ENCODE data around the gene TMCC2.

The TMCC2 gene

DNA sequence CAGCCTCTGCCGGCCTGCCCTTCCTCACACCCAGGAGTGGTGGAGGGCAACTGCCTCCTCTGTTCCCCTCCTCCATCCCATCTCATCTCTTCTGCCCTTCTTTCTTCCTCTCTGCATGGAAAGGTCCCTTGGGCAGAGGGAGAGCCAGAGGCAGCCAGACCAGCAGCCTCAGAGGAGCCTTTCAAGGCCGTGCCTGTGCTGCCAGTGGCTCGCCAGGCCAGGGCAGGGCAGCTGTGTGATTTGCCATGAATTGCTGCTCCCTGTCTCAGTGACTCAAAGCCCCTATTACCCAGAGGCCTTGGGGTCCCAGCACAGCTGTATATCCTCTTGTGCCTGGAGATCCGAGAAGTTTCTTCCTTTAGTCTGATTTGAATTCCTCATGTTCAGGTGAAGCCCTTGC lies 21.9 kb downstream of the TMCC2 start:
- H3K27ac ChIP-seq (ENCODE audit: low read length): no peak overlapping the region

DNA sequence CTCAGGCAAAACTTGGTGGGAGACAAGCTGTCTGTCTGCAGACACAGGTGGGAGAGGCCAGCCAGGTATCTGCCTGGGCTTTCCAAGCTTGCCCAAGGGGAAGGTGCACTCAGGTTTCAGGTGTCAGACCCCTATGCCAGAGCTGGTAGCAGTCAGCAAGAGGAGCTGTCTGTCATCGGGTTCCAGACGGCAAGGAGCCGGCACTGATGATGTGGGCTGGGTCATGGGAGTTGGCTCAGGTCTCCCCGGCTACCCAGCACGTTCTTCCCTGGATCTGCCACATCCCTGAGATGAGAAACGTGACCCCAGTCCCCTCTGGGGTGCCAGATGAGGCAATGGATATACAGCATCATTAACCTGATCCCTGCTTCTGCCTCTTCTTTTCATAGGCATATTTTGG lies 23.0 kb downstream of the TMCC2 start:
- no peak for DNase-seq (ENCODE audit: low read depth, low spot score)
- Histone ChIP-seq H3K9me3 (ENCODE audit: control insufficient read depth, insufficient read depth, low read length) (no peaks in the 10 kb centered on the region), H3K27me3 (ENCODE audit: control insufficient read depth, insufficient read depth, low read length) (no peaks in the 10 kb centered on the region), H3K27ac (ENCODE audit: low read length) (no peak overlapping the region), H3K36me3 (ENCODE audit: control insufficient read depth, insufficient read depth, low read length) (no peaks in the 10 kb centered on the region), H3K4me3 (ENCODE audit: low read length) (no peak overlapping the region), H3K4me1 (ENCODE audit: control insufficient read depth, insufficient read depth, low read length) (0 out of 2 replicates have a peak, but pooled peaks cover 2% of the 10 kb centered on the region)
- WGBS (ENCODE audit: insufficient coverage, insufficient read length): no CpG with 5 or more reads among the region's 6 CpGs

More for the DNA sequence above, 21.9 kb downstream of the TMCC2 start:
- Histone ChIP-seq H3K4me1 (ENCODE audit: control insufficient read depth, insufficient read depth, low read length) (0 out of 2 replicates have a peak, but pooled peaks cover 2% of the 10 kb centered on the region), H3K36me3 (ENCODE audit: control insufficient read depth, insufficient read depth, low read length) (no peaks in the 10 kb centered on the region), H3K27me3 (ENCODE audit: control insufficient read depth, insufficient read depth, low read length) (no peaks in the 10 kb centered on the region), H3K4me3 (ENCODE audit: low read length) (no peak overlapping the region), H3K9me3 (ENCODE audit: control insufficient read depth, insufficient read depth, low read length) (no peaks in the 10 kb centered on the region)
- DNase-seq (ENCODE audit: low read depth, low spot score): no peak
- WGBS (ENCODE audit: insufficient coverage, insufficient read length): no CpG with 5 or more reads among the region's 4 CpGs

DNA sequence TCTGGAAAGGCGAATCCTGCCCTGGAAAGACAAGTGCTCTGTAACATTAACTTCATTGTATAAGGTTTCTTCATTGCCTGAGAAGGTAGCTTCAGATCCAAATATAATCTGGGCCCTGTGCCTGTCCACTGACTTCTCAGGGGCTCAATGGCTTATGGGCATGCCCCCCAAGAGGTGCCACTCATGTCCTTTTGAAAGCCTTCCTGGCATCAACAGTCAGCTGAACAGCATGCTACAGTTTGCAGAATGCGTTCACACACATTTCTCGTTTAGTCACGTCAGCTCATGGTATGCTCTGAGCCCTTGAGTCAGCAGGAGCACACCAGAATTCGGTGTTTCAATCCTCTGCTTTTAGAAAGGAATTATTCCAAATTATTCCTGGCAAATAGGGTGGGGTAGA lies 23.8 kb downstream of the TMCC2 start:
- no CpG with 5 or more reads among the region's 5 CpGs for WGBS (ENCODE audit: insufficient coverage, insufficient read length)
- DNase-seq (ENCODE audit: low read depth, low spot score): no peak
- Histone ChIP-seq H3K27me3 (ENCODE audit: control insufficient read depth, insufficient read depth, low read length) (no peaks in the 10 kb centered on the region), H3K4me1 (ENCODE audit: control insufficient read depth, insufficient read depth, low read length) (0 out of 2 replicates have a peak, but pooled peaks cover 2% of the 10 kb centered on the region), H3K27ac (ENCODE audit: low read length) (no peak overlapping the region), H3K9me3 (ENCODE audit: control insufficient read depth, insufficient read depth, low read length) (no peaks in the 10 kb centered on the region), H3K4me3 (ENCODE audit: low read length) (no peak overlapping the region), H3K36me3 (ENCODE audit: control insufficient read depth, insufficient read depth, low read length) (no peaks in the 10 kb centered on the region)

DNA sequence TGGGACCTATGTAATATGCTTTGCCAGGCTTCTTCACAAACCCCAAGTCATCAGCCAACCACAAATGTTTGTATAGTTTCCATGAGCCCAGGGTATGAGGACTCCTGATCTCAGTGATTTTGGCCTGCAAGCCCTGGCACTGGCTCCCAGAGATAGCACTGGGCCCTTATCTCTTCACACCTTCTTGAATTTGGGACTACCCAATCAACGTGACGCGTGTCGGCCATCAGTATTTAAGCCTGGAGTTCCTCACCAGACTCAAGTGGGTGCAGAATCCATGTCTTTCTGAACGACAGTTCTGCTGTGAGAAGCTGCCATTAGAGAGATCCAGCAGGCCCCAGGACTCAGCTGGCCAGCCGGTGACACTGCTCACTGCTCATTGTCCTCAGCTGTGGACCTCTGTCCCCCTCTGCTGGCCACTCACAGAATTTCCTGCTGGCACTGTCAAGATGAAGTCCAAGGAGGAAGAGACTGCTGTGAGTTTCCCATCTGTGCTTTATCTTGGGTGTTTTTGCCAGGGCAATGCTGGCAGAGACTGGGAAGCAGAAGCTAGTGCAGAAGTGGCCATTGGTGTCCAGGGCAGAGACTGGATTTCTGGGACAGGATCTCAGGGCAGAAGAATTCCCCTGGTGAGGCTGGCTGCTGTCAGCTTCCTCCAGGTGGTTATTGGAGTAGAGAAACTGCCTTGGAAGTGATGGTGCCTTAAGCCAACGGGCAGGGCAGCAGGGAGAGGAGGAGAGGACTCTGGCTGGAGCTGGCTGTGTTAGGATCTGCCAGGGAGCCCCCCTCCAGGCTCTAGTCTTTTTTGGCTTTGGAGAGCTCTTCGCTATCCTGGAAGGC lies 28.4 kb downstream of the TMCC2 start:
- Histone ChIP-seq H3K9me3 (ENCODE audit: control insufficient read depth, insufficient read depth, low read length) (no peaks in the 10 kb centered on the region), H3K4me1 (ENCODE audit: control insufficient read depth, insufficient read depth, low read length) (peaks cover 6% of the 10 kb centered on the region; the same call in 1 of the 2 replicates), H3K27me3 (ENCODE audit: control insufficient read depth, insufficient read depth, low read length) (no peaks in the 10 kb centered on the region), H3K27ac (ENCODE audit: low read length) (no peak overlapping the region), H3K4me3 (ENCODE audit: low read length) (no peak overlapping the region), H3K36me3 (ENCODE audit: control insufficient read depth, insufficient read depth, low read length) (no peaks in the 10 kb centered on the region)
- peak; percentile 64 for DNase-seq (ENCODE audit: low read depth, low spot score)
- no CpG with 5 or more reads among the region's 8 CpGs for WGBS (ENCODE audit: insufficient coverage, insufficient read length)

DNA sequence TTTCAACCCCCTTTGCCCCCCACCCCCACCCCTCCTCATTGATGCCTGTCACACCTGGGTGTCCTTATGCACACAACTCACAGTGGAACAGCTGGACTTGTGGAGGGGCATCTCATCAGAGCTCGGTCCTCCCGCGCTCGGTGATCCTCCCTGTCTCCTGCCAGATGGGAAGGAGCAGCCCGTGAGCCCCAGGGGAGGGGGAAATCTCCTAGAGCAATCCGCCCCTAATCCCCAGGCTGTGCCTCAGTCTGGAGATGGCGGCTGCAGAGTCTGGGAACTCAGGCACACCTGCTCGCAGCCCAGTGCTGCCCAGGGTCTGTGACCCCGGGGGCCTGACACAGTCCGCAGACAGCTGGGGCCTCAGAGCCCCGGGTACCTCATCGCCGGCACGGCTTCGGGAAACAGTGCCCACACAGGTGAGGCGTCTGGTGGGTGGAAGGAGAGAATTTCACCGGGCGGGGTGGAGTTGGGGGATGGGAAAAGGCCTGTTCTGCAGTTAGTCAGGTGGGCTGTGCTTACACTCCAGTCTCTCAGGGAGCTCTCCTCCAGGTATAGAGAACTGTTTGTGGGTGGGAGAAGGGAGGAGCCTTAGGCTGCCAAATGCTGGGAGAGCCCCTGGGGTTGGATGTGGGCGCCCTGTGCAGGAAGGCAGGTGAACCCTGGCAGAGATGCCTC lies 29.3 kb downstream of the TMCC2 start:
- no peak overlapping the region for H3K4me3 ChIP-seq (ENCODE audit: low read length)
- DNase-seq (ENCODE audit: low read depth, low spot score): no peak
- WGBS (ENCODE audit: insufficient coverage, insufficient read length): no CpG with 5 or more reads among the region's 19 CpGs
- peaks cover 8% of the 10 kb centered on the region; the same call in 1 of the 2 replicates for H3K4me1 ChIP-seq (ENCODE audit: control insufficient read depth, insufficient read depth, low read length)
- no peaks in the 10 kb centered on the region for H3K36me3 ChIP-seq (ENCODE audit: control insufficient read depth, insufficient read depth, low read length)
- no peak overlapping the region for H3K27ac ChIP-seq (ENCODE audit: low read length)
- no peaks in the 10 kb centered on the region for H3K27me3 ChIP-seq (ENCODE audit: control insufficient read depth, insufficient read depth, low read length)
- H3K9me3 ChIP-seq (ENCODE audit: control insufficient read depth, insufficient read depth, low read length): no peaks in the 10 kb centered on the region

DNA sequence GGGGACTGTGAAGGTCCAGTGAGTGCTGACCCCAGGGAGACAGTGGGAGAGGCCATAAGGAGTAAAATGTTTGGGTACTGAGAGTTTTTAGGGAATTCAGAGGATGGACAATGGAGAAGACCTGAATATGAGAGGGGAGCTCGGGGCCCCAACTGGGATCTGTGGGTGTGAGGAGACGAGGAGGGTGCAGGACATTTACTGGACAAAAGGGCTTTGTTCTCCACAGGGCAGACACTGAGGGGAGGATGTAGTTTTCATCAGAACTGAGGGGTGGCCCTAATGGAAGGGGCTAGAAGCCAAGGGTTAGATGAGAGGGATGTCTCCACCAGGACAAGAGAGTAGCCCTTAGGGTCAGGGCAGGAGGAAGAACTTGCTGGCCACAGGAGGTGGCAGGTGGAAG lies 30.0 kb downstream of the TMCC2 start:
- H3K4me3 ChIP-seq (ENCODE audit: low read length): no peak overlapping the region
- H3K9me3 ChIP-seq (ENCODE audit: control insufficient read depth, insufficient read depth, low read length): no peaks in the 10 kb centered on the region
- DNase-seq (ENCODE audit: low read depth, low spot score): no peak
- H3K27me3 ChIP-seq (ENCODE audit: control insufficient read depth, insufficient read depth, low read length): no peaks in the 10 kb centered on the region
- no peak overlapping the region for H3K27ac ChIP-seq (ENCODE audit: low read length)
- no peaks in the 10 kb centered on the region for H3K36me3 ChIP-seq (ENCODE audit: control insufficient read depth, insufficient read depth, low read length)
- H3K4me1 ChIP-seq (ENCODE audit: control insufficient read depth, insufficient read depth, low read length): peaks cover 10% of the 10 kb centered on the region; the same call in 1 of the 2 replicates
- no CpG with 5 or more reads among the region's 2 CpGs for WGBS (ENCODE audit: insufficient coverage, insufficient read length)

DNA sequence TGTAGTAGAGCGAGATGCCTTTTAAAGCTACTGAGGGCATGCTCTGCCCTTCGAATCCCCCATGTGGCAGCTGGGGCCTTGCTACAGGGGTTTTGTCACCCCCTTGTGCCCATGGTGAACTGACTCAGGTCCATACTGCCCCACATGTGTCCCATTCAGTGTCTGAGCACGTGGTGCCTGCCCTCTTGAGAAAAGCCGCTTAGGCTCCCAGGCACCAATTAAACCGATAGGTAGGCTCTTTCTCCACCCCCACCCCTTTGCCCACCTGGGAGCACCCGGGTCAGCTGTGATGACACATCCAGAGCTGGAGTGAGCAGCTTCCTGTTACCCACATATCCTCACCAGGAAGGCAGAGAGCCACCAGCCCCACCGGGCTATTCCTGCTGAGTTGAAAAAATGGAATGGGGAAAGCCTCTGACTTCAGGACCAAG lies 30.5 kb downstream of the TMCC2 start:
- whole genome bisulfite sequencing (ENCODE audit: insufficient coverage, insufficient read length): no CpG with 5 or more reads among the region's 7 CpGs
- Histone ChIP-seq H3K27me3 (ENCODE audit: control insufficient read depth, insufficient read depth, low read length) (no peaks in the 10 kb centered on the region), H3K36me3 (ENCODE audit: control insufficient read depth, insufficient read depth, low read length) (no peaks in the 10 kb centered on the region; the same call in 1 of the 2 replicates), H3K4me1 (ENCODE audit: control insufficient read depth, insufficient read depth, low read length) (peaks cover 13% of the 10 kb centered on the region; the same call in 1 of the 2 replicates), H3K27ac (ENCODE audit: low read length) (no peak overlapping the region), H3K4me3 (ENCODE audit: low read length) (no peak overlapping the region), H3K9me3 (ENCODE audit: control insufficient read depth, insufficient read depth, low read length) (no peaks in the 10 kb centered on the region)
- DNase-seq (ENCODE audit: low read depth, low spot score): no peak

DNA sequence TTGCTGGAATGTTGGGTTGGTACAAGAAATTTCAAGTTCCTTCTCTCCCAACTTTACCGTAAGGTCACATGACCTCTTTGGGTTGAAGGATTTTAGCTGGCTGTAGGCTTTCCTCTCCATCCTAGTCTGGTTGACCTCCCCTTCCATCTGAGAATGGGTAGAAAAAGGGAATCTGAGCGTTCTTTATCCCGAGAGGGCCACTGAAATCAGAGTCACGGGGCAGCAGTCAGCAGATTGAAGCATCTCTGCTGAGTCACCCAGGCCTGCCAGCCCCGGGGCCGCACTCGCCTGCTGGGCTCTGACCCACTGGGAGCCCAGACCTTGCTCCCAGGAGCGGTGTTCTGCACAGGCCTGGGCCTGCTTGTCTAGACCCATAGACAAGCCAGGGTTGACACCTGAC lies 31.0 kb downstream of the TMCC2 start:
- Histone ChIP-seq H3K9me3 (ENCODE audit: control insufficient read depth, insufficient read depth, low read length) (no peaks in the 10 kb centered on the region), H3K27me3 (ENCODE audit: control insufficient read depth, insufficient read depth, low read length) (no peaks in the 10 kb centered on the region), H3K27ac (ENCODE audit: low read length) (no peak overlapping the region), H3K4me1 (ENCODE audit: control insufficient read depth, insufficient read depth, low read length) (peaks cover 13% of the 10 kb centered on the region; the same call in 1 of the 2 replicates), H3K4me3 (ENCODE audit: low read length) (no peak overlapping the region), H3K36me3 (ENCODE audit: control insufficient read depth, insufficient read depth, low read length) (no peaks in the 10 kb centered on the region; the same call in 1 of the 2 replicates)
- no peak for DNase-seq (ENCODE audit: low read depth, low spot score)
- WGBS (ENCODE audit: insufficient coverage, insufficient read length): no CpG with 5 or more reads among the region's 8 CpGs

DNA sequence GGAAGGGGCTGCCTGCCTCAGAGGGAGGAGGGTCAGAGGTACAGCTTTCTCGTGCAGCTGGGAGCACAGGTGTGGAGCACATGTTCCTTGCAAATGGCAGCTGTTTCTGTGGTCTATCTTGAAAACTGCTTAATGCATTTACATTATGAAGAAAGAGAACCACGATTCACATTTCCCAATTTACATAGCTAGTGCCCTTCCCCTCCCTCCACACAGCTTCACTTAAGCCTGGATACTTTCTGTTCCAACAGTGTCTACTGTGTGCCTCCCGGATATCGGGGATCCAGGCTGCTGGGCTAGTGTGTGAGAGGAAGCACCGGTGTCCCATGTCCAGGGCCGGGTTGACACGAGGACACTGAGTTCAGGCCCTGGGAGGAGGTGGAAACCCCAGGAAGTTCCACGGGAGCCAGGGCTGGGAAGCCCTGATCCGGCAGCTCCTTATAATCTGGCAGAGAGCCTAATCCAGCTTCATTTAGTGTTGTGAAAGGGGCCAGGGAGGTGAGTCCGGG lies 31.6 kb downstream of the TMCC2 start:
- H3K9me3 ChIP-seq (ENCODE audit: control insufficient read depth, insufficient read depth, low read length): no peaks in the 10 kb centered on the region

DNA sequence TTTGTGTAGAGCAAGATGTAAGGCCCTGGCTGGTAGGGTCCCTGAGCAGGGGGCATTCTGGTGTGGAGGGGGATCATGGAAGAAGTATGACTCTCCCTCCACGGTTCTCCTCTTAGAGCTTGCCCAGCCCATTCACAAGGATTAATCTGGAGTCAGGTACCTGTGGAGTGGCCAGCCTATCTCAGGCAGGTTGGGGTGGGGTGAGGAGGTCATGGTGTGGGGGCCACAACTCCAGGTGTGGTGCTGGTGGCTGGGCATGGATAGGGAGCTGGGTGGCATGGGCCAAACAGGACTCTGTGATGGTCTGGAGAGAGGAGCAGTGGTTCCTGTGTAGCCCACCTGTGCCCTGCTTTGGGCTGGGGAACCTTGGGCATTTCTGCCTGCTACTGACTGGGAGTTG lies 32.3 kb downstream of the TMCC2 start:
- H3K9me3 ChIP-seq (ENCODE audit: control insufficient read depth, insufficient read depth, low read length): no peaks in the 10 kb centered on the region
- H3K4me3 ChIP-seq (ENCODE audit: low read length): no peak overlapping the region
- DNase-seq (ENCODE audit: low read depth, low spot score): no peak
- no peaks in the 10 kb centered on the region; the same call in 1 of the 2 replicates for H3K36me3 ChIP-seq (ENCODE audit: control insufficient read depth, insufficient read depth, low read length)
- no CpG with 5 or more reads among the region's 1 CpG for WGBS (ENCODE audit: insufficient coverage, insufficient read length)
- no peak overlapping the region for H3K27ac ChIP-seq (ENCODE audit: low read length)
- no peaks in the 10 kb centered on the region for H3K27me3 ChIP-seq (ENCODE audit: control insufficient read depth, insufficient read depth, low read length)
- peaks cover 13% of the 10 kb centered on the region; the same call in 1 of the 2 replicates for H3K4me1 ChIP-seq (ENCODE audit: control insufficient read depth, insufficient read depth, low read length)

More for the DNA sequence above, 31.6 kb downstream of the TMCC2 start:
- Histone ChIP-seq H3K36me3 (ENCODE audit: control insufficient read depth, insufficient read depth, low read length) (no peaks in the 10 kb centered on the region; the same call in 1 of the 2 replicates), H3K4me3 (ENCODE audit: low read length) (no peak overlapping the region), H3K27ac (ENCODE audit: low read length) (no peak overlapping the region), H3K27me3 (ENCODE audit: control insufficient read depth, insufficient read depth, low read length) (no peaks in the 10 kb centered on the region), H3K4me1 (ENCODE audit: control insufficient read depth, insufficient read depth, low read length) (peaks cover 13% of the 10 kb centered on the region; the same call in 1 of the 2 replicates)
- no CpG with 5 or more reads among the region's 10 CpGs for WGBS (ENCODE audit: insufficient coverage, insufficient read length)
- no peak for DNase-seq (ENCODE audit: low read depth, low spot score)
